Activated CD8-positive, alpha-beta memory T cell treated with anti-CD3 and anti-CD28 coated beads for 1 hour (primary cell): Measurements from ENCODE around the gene UBR4.
A peak's percentile ranks its signal among the peaks of the same experiment; 100 is the strongest.
"Not testable (repeated sequence)": the region's sequence is repeated elsewhere in the genome, so short reads cannot be mapped to it uniquely, and the experiment has no call there.

Experiments used
- DNase-seq, 2 donors: peaks; one replicate each; pipeline ENCODE4 v3.0.0-alpha.2; 2020; ENCODE audit warnings: low read depth in 1 of 2; ENCODE audit errors: extremely low read depth in 1 of 2

UBR4 gene

GRCh38 chr1:19209990-19210771 is at the start of gene UBR4:
Gene UBR4 (minus strand): TSS chr1:19210266. CDS start chr1:19210248, 18 bp downstream.
- DNase-seq, result peak; percentile 89 to 96

- no peak for DNase-seq
Measured at GRCh38 chr1:19258353-19258752, 48.3 kb upstream of the UBR4 start.

DNA sequence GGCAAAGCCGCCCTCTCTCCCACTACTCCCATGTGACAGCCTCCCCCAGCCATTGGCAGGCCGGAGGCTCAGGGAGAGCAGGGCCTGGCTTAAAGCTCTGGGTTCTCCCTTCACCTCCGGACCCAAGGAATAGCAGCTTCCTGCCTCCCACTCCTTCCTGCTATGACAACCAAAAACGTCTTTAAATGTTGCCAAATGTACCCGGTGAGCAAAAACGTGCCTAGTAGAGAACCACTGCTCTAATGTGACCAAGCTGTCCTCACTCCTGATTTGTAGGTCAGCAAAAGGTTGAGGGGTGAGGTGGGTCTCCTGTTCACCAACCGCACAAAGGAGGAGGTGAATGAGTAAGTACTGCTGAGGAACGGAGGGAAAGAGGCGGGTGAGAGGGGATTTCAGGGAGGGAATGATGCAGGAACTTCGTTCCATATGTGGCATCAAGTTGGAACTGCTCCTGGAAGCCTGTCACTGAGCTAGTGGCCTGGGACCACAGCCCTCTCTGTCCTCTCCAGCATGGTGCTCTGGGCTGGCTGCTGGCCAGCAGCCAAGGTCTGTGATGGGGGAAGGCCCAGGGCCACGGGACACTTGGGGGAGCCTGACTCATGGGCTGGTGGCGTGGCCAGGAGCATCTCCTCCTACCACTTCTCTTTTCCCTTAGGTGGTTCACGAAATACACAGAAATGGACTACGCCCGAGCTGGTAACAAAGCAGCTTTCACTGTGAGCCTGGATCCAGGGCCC is 47.3 kb upstream of the UBR4 start:
- DNase-seq, result no peak

DNA sequence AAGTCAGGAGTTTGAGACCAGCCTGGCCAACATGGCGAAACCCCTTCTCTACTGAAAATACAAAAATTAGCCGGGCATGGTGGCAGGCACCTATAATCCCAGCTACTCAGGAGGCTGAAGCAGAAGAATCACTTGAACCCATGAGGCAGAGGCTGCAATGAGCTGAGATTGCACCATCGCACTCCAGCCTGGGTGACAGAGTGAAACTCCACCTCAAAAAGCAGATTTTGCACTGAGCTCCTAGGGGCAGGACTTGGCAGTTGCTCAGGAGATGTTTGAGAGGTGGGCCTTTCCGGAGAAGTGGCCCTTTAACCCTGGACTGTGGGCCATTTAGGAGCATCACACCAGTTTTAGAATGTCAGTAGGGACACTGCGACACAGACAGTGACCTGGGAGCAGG is 46.2 kb upstream of the UBR4 start:
- not testable (repeated sequence) for DNase-seq

GRCh38 chr1:19255288-19255687 is 45.2 kb upstream of the UBR4 start:
- no peak for DNase-seq

- no peak for DNase-seq
Measured at GRCh38 chr1:19254416-19254815, 44.4 kb upstream of the UBR4 start.

GRCh38 chr1:19251305-19252196 is 41.5 kb upstream of the UBR4 start, which contains the start of the genes EMC1 and MRTO4:
Gene EMC1 (minus strand): TSS chr1:19251524. CDS start chr1:19251509, 15 bp downstream.
Gene MRTO4 (plus strand): TSS chr1:19251805. CDS start chr1:19251836, 31 bp downstream.
- peak; percentile 52 to 88 for DNase-seq

DNA sequence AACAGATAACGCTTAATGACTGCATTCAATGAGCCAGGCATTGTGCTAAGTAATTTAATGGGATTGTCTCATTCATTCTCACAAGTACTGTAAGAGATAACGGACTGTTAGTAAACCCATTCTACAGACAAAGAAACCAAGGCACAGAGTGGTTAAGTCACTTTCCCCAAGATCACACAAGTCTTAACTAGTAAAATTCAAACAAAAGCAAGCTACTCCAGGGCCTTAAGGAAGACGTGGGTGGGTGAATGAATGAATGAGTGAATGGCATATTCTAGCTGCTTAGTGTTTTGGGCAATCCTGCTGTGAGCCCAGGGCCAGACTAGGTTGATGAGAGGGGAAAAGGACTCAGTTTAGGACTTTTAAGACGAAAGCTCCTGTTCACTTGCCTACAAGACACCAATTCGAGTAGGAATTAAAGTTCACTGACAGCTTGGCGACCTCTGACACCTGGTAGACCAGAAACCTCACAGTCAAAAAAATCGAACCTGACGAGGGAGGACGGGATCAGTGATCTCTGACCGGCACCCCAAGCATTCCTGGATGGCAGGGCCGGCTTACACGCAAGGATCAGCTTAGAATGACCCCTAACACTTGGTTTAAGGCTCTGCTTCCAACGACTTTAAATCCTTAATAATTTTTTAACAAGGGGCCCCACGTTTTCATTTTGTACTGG is 40.7 kb upstream of the UBR4 start:
- DNase-seq, result no peak

DNA sequence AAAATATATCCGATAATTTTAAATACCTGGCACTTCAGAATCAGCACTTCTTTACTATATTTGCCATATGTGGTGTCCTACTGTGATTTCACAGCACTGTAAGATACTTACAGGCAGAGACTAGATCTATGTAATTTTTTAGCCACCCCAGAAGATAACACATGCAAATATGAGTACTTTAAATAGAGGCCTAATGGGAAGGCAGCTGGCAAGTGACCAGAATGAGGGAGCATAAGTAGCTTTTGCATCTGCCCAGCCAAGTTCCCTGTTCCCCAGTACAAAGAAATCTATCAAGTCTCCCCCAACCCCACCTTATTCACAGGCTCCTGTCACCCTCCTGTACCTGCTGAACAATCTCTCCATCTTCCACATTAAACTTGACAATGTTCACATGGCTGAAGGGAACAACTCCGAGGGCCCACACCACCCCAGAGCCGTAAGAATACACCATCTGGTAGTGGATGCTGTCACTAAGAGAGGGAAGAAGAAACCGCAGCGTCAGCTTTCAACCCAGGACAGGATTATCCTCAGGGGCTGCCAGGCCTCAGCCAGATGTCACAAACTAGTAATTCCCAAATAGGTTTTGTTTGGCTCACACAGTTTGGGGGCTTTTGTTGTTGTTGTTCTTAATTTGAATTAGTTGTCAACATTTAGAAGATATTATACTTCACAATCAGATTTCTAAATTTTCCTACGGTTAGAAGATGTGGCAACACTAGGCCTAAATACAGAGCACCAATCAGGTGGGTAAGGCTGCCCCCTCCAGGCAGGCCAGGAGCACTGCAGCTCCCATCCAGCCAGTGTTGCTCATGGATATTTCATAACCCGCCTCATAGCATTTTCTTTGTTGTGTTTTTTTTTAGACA is 30.8 kb upstream of the UBR4 start:
- peak; percentile 33 to 57 for DNase-seq

- no peak for DNase-seq
Measured at GRCh38 chr1:19239876-19240275, 29.8 kb upstream of the UBR4 start.

GRCh38 chr1:19234224-19234623 is 24.2 kb upstream of the UBR4 start:
- DNase-seq, result no peak

- DNase-seq, result no peak
Measured at GRCh38 chr1:19232524-19232846, 22.4 kb upstream of the UBR4 start.

- not testable (repeated sequence) for DNase-seq
Measured at GRCh38 chr1:19231736-19232523, 21.9 kb upstream of the UBR4 start.

GRCh38 chr1:19229828-19230325 is 19.8 kb upstream of the UBR4 start:
- no peak for DNase-seq

DNA sequence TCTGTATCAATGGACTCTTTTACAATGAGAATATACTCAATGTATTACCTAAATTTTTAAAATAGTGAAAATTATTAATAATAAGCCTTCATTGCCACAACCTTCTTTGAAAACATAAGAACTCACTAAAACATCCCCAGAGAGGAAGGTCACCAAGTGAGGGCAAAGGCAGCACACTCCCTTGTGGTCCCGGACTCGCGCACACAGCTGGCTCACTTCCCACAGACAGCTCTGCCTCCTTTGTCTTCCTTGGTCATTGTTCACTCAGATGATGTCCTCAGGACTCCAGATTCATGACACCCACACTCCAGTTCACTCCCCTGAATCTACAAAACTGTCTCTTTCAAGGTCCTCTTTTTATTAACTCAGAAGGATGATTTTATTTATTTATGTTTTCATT is 19.2 kb upstream of the UBR4 start:
- DNase-seq, result no peak

- no peak for DNase-seq
Measured at GRCh38 chr1:19222979-19223824, 13.1 kb upstream of the UBR4 start.

DNA sequence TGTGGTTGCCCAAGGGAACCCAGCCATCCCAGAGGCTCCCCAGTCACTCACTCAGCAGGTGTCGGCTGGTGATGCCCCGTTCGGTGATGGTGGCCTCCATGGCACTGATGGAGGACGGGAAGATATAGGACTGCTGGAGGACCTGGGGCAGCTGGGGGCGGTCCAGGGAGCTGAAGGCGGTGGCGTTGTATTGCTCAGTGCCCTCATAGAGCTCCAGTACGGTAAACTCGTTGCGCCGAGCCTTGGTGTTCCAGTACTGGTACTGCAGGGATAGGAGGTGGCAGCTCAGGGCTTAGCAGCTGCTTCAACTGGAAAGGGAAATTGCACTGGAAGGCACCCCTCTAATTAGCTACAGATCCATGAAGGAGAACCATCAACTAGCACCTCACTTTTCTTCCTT is 12.5 kb upstream of the UBR4 start:
- no peak for DNase-seq

- DNase-seq, result no peak
Measured at GRCh38 chr1:19220991-19221390, 10.9 kb upstream of the UBR4 start.
